Stimulated activated CD8-positive, alpha-beta memory T cell treated with anti-CD3 and anti-CD28 coated beads, Interleukin-4, amount 100 ng/mL, for 48 hours (primary cell): ENCODE measurements around the gene ST6GALNAC3.

ENCODE experiments used
- DNase-seq: peaks from one replicate; pipeline ENCODE4 v3.0.0-alpha.2; 2020

The ST6GALNAC3 gene

GRCh38 chr1:76371941-76372340, 297.4 kb downstream of the ST6GALNAC3 start:
- no peak for DNase-seq

DNA sequence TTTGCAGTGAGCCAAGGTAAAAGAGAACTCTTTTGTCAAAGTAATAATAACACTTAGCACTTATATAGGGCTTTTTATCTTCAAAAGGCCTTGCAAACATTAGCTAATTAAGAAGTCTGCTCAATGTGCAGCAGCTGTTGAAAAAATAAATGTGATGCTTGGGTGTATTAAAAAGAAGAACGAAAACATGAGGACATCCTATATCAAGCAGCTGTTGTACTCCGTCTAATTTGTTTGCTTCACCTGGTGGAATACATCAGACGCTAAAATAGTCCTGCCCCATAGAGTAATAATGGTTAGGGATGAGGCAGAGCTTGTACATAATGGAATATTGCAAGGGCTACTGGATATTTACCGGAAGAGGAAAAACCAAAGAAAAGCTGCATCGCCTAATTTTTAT, 299.5 kb downstream of the ST6GALNAC3 start:
- DNase-seq = no peak

DNA sequence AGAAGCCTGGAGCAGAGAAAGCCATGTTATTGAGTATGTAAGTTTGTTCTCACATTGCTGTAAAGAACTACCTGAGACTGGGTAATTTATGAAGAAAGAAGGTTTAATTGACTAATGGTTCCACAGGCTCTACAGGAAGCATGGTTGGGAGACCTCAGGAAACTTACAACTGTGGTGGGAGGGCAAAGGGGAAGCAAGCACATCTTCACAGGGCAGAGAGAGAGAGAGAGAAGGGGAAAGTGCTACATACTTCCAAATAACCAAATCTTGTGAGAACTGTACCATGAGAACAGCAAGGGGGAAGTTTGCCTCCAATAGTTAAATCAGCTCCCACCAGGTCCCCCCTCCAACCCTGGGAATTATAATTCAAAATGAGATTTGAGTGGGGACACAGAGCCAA, 302.7 kb downstream of the ST6GALNAC3 start:
- no peak for DNase-seq

DNA sequence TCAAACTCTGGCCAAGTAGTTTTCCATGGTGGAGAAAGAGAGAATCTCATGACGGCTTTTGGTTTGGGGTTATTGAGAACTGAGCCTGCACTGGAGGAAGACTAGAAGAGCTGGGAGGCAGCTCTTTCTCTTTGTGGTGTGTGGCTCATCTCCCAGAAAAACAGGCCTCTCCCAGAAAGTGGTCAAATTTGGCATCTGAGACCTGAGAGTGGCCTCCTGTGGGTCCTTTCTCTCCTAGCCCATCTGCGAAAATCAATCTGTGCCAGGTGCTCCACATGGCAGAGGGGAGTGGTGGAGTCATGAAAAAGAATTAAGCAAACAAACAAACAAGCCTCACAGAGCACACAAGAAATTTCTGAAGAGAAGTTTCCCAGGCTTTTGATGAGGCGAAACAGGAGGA, 305.0 kb downstream of the ST6GALNAC3 start:
- no peak for DNase-seq

- DNase-seq = no peak
Measured at GRCh38 chr1:76381450-76382097, 307.0 kb downstream of the ST6GALNAC3 start.

DNA sequence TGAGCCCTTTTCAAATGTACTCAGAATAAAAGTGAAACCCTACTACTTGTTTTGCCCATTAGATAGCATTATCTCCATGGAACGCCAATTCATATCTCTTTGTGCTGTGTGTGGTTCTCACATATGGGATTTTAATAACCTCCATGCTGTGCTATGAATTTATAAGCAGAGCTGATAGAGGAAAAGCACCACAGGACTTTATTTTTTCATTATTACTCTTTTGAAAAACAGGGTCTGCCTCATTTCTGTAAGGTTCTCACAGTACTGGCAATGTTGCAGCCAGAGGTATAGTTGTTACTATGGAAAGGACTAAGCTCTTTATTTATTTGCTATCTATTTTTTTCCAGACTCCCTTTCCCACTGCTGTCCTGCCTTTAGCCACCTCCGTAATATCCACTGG, 313.7 kb downstream of the ST6GALNAC3 start:
- DNase-seq = no peak

- DNase-seq = no peak
Measured at GRCh38 chr1:76390456-76390855, 315.9 kb downstream of the ST6GALNAC3 start.

GRCh38 chr1:76395059-76395458, 320.5 kb downstream of the ST6GALNAC3 start:
- DNase-seq = no peak

- DNase-seq = no peak
Measured at GRCh38 chr1:76402128-76402527, 327.6 kb downstream of the ST6GALNAC3 start.

- DNase-seq = no peak
Measured at GRCh38 chr1:76408303-76408702, 333.8 kb downstream of the ST6GALNAC3 start.

DNA sequence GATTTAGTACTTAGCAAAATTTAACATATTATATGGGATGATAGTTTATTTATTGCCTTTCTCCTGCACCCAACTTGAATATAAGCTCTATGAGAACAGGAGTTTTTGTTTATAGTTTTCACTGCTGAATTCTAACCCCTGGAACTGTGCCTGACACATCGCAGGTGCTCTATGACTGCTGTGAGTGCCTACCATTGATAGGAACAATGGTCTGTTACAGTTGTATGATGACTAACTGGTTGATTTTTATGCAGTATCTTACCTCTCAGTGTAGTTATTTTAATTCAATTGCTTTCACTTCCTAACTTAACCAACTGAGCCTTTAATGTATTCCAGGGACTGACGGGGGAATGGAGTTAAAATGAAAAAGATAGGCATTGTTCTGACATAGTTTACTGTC, 336.0 kb downstream of the ST6GALNAC3 start:
- DNase-seq = no peak

- no peak for DNase-seq
Measured at GRCh38 chr1:76418531-76418930, 344.0 kb downstream of the ST6GALNAC3 start.

DNA sequence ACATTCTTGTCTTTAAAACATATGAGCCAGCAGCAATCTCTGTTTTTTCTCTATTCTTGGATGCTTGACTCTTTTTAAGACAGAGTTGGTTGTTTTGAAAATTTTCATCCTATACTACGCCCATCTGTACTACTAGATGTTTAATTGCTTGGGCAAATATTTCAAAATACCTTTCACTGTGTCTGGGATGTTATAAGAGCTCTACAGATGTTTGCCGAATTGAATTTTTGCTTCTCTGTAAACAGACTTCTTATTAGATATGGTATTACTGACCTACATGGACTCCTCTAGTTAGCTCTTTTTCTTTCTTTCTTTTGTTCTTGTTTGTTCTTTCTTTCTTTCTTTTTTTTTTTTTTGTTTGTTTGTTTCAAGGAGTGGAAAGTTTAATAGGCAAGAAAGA, 345.1 kb downstream of the ST6GALNAC3 start:
- DNase-seq = no peak

GRCh38 chr1:76425201-76426145, 350.9 kb downstream of the ST6GALNAC3 start:
- DNase-seq = no peak

GRCh38 chr1:76426606-76427005, 352.1 kb downstream of the ST6GALNAC3 start:
- no peak for DNase-seq

DNA sequence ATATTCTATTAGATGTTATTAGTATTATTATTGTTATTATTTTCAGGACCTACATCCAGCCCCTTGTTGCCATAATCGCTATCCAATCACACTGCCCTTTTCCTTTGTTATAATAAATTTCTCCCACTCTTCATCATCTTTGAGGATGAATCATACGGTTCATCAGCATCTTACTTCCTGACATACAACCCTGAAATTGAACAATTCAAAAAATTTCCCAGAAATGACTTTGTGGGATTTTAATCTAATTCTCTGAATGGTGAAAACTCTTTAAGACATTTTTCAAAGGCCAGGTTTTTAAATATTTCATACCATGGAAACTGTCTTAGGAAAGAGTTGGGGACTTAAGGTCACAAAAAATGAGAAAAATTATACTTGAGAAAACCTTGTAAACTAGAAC, 353.5 kb downstream of the ST6GALNAC3 start:
- DNase-seq = no peak

DNA sequence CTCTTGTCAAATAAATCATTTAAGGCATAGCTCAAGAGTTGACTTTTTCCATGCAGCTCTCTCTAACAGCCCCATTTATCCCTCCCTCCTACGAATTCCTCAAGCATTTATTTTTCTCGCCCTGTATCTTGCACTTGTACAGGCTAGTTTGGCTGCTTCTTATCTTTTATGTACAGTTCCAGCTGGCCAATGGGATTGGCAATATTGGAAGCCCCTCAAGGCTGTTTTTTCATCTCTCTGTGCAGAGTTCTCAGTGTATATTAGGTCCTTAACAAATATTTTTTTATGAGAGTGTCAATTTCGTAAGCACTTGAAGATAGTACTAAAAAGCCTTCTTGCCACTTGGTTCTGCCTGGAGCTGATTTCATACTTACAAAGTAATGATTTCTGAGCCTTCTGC, 356.0 kb downstream of the ST6GALNAC3 start:
- DNase-seq = no peak

GRCh38 chr1:76433526-76433925, 359.0 kb downstream of the ST6GALNAC3 start:
- DNase-seq = no peak

DNA sequence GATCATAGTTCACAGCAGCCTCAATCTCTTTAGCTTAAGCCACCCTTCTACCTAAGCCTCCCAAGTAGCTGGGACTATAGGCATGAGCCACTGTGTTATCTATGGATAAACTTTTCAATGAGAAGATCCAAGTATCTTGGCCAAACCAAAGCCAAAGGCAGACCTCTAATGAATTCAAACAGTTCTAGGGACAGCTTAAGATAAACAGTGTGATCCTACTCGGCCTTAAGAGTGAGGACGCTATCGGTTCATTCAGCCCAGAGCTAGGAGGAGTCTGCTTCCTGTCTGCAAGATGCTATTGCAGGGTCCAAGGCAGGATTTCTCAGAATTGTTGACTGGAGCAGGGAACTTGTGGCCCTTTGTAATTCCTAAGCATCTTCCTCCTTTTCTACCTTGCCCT, 368.7 kb downstream of the ST6GALNAC3 start:
- DNase-seq = no peak

DNA sequence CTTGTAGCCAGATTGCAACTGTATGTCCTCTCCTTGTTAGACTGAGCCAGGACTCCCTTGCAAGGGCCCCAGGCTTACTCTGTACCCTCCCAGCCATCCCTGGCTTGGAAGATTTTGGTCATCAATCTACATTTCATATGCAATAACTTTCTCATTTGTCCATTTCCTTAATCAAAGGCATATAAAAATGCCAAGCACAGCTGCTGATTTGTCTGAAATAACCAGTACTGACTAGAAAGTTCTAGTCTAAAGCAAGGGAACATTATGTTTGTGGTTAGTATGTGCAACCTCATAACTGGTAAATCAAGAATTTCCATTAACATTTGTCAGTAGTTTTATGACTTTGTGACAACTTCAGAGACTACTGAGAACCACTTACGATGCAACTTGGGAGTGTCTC, 370.2 kb downstream of the ST6GALNAC3 start:
- no peak for DNase-seq

- DNase-seq = no peak
Measured at GRCh38 chr1:76450229-76450628, 375.7 kb downstream of the ST6GALNAC3 start.

DNA sequence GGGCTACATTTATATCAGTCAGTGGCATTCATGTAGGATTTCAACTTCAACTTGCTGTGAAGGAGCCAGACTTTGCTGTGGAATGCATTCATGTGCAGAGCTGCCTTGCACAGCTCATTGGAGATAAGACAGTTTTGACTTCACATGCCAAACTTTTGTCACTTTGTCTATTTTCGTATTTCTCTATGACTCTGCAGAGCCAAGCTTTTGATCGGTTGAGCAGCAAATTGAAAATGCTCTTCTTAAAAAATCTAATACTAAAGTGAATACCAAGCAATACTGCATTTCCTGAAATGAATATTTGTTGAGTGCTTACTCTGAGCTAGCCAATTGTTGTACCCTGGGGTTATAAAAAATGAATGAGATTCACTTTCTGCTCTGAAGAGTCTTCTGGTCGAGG, 388.7 kb downstream of the ST6GALNAC3 start:
- DNase-seq = no peak

DNA sequence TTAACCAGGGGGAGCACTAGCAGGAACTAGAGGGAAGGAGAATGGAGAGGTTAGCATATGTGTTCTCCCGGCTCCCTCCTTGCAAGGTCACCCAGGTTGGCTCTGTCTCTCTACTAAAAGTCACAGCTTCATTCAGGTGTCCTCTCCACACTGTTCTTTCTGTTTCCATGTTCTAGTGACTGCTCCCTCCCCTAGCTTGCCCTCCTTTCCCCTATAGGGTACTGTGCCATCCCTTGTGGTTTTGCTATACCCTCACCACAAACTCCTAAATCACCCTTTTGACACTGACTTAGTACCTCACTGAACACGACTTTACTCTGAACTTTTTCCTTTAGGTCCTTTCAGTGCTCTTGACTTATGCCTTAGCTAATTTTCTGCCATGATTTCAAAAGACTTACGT, 389.3 kb downstream of the ST6GALNAC3 start:
- DNase-seq = no peak

DNA sequence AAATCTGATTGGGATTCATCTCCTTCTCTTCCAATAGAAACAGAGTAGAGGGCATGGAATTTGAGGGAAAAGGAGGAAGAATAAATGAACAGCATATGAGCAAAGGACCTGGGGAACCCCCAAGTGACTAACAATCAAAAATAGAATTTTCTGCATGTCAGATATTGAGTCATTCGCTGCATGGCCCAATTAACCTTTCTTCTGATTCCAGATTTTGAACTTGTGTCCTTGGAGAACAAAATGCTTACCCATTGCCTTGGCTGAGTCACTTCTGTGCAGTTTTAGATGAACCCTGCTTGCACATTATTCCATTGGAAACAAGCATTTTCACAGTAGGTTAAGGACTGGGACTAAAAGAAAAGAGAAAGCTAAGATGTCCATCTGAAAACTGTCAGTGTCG, 390.5 kb downstream of the ST6GALNAC3 start:
- DNase-seq = no peak
